ENCODE results near the gene BMERB1.

BMERB1 gene

DNA sequence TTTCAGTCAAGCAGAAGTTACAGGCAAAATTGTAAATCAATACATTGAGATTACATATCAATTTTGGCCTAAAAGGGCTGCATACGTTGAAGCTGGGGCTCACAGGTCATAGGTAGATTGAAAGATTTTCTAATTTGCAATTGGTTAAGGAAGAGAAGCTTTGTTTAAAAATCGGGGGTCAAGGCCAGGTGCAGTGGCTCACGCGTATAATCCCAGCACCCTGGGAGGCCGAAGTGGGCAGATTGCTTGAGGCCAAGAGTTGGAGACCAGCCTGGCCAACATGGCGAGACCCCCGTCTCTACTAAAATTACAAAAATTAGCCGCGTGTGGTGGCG is 140.2 kb downstream of the BMERB1 start:
- H3K4me1 ChIP-seq (ENCODE audit: control insufficient read depth in 5 of 5, insufficient read depth in 5 of 5, low read length in 5 of 5) = peaks cover 6 to 42% (median 36%) of the 10 kb centered on the region in 5 donors
- no peaks in the 10 kb centered on the region for H3K27me3 ChIP-seq (ENCODE audit: control insufficient read depth in 5 of 5, insufficient read depth in 4 of 5, low read length in 5 of 5)
- H3K27ac ChIP-seq (ENCODE audit: low read depth, low read length) = no peak overlapping the region

DNA sequence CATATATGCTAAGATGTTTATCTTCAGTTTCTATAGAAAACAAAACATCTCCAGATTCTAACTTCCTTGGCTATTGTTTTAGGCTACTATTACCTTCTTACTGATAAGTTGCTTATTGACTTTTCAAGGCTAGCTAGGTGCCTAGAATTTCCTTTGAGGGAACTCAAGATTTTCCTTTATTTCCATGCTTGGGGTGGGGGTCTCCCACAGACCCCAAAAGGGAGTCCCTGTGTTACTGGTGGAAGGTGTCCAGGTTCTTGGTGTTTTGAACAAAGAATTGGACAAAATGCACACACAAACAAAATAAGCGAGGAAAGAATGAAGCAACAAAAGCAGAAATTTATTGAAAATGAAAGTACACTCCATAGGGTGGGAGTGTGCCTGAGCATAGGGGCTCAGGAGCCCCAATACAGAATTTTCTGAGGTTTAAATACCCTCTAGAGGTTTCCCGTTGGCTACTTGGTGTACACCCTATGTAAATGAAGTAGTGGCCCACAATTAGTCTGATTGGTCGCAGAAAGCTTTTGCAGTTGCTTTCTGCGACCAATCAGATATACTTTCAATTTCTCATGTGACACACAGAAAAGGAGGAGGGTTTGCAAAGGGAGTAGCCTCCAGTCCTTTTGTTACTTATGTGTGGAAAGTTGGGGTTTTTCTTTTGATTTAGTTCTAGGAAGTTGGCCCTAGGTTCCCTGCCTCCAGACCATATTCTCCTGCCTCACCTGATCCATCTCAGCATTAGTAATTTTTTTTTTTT is 141.1 kb downstream of the BMERB1 start:
- Histone ChIP-seq H3K4me3 (ENCODE audit: low read depth in 1 of 5, low read length in 5 of 5) (no peak overlapping the region), H3K27me3 (ENCODE audit: control insufficient read depth in 5 of 5, insufficient read depth in 4 of 5, low read length in 5 of 5) (no peaks in the 10 kb centered on the region), H3K36me3 (ENCODE audit: control insufficient read depth in 5 of 5, insufficient read depth in 5 of 5, low read length in 5 of 5) (no peaks in the 10 kb centered on the region), H3K9me3 (ENCODE audit: control insufficient read depth in 5 of 5, low read length in 5 of 5) (no peaks in the 10 kb centered on the region), H3K9ac (ENCODE audit: low read length in 5 of 5) (no peak overlapping the region), H3K27ac (ENCODE audit: low read depth, low read length) (no peak overlapping the region), H3K4me1 (ENCODE audit: control insufficient read depth in 5 of 5, insufficient read depth in 5 of 5, low read length in 5 of 5) (peaks cover 6 to 42% (median 36%) of the 10 kb centered on the region in 5 donors)

More for the DNA sequence above, 140.2 kb downstream of the BMERB1 start:
- Histone ChIP-seq H3K36me3 (ENCODE audit: control insufficient read depth in 5 of 5, insufficient read depth in 5 of 5, low read length in 5 of 5) (no peaks in the 10 kb centered on the region), H3K9ac (ENCODE audit: low read length in 5 of 5) (no peak overlapping the region), H3K9me3 (ENCODE audit: control insufficient read depth in 5 of 5, low read length in 5 of 5) (no peaks in the 10 kb centered on the region), H3K4me3 (ENCODE audit: low read depth in 1 of 5, low read length in 5 of 5) (no peak overlapping the region)

DNA sequence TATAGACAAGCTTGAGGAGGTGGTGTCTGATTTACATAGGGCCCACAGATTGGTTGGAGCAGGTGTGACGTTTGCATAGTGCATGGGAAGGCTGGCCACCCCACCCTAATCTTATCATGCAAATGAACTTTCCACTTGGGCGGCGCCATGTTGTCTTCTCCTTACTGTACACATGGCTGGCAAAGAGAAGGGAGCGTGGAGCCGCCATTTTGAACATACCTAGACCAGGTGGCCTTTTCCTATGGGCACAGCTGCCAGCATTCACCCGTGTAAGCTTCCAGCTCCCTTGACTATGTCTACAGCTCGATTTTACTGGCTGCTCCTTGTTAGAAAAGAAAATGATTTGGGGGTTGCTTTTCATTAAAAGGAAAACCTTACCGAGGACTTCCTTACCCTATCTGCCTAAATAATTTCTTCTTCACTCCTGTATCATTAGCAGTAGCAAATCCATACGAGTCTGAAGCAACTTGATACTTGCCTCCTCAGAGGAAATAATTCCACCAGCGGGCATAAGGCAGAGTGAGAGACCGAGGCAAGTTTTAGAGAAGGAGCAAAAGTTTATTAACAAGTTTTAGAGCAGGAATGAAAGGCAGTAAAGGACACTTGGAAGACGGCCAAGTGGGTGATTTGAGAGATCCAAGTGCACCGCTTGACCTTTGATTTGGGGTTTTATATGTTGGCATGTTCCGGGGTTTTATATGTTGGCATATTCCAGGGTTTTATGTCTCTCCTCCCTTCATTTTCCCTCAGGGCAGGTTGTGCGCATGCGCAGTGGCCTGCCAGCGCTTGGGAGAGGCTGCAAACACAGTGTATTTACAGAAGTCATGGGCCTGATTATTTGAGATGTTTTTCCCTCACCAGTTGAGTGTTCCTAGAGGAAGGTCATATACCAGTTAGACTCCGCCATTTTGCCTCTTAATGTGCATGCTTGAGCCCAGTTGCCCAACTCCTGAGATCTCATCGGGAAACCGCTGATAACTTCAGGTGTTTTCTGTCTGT is 142.9 kb downstream of the BMERB1 start:
- H3K4me1 ChIP-seq (ENCODE audit: control insufficient read depth in 5 of 5, insufficient read depth in 5 of 5, low read length in 5 of 5) = peaks cover 6 to 45% (median 30%) of the 10 kb centered on the region in 5 donors
- H3K27ac ChIP-seq (ENCODE audit: low read depth, low read length) = peak overlapping the region; percentile 22
- no peaks in the 10 kb centered on the region for H3K27me3 ChIP-seq (ENCODE audit: control insufficient read depth in 5 of 5, insufficient read depth in 4 of 5, low read length in 5 of 5)
- H3K4me3 ChIP-seq (ENCODE audit: low read depth in 1 of 5, low read length in 5 of 5) = peak overlapping the region in 1 of 5 donors; percentile 13
- H3K9ac ChIP-seq (ENCODE audit: low read length in 5 of 5) = no peak overlapping the region
- peaks cover 0 to 7% (median 3%) of the 10 kb centered on the region in 5 donors for H3K36me3 ChIP-seq (ENCODE audit: control insufficient read depth in 5 of 5, insufficient read depth in 5 of 5, low read length in 5 of 5)
- H3K9me3 ChIP-seq (ENCODE audit: control insufficient read depth in 5 of 5, low read length in 5 of 5) = no peaks in the 10 kb centered on the region

DNA sequence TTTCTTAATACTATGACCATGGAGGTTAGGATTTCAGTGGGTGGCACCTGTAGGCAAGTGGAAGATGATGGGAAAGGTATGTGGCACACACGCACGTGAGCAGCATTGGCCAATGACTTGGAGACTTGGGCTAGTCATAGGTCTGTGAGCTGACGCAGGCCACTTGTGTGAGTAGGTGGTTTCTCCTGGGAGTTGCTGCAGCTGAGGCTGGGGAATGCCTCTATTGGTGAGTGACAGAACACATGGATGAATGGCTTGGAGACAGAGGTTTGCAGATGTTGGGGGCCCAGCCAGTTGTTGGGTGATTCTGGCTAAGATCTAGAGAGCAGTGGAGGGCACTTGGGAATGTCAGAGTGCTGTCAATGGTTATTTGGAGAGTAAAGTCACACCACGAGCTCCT is 144.4 kb downstream of the BMERB1 start:
- Histone ChIP-seq H3K4me1 (ENCODE audit: control insufficient read depth in 5 of 5, insufficient read depth in 5 of 5, low read length in 5 of 5) (peaks cover 3 to 33% (median 19%) of the 10 kb centered on the region in 5 donors), H3K27me3 (ENCODE audit: control insufficient read depth in 5 of 5, insufficient read depth in 4 of 5, low read length in 5 of 5) (no peaks in the 10 kb centered on the region), H3K9ac (ENCODE audit: low read length in 5 of 5) (no peak overlapping the region), H3K9me3 (ENCODE audit: control insufficient read depth in 5 of 5, low read length in 5 of 5) (no peaks in the 10 kb centered on the region), H3K36me3 (ENCODE audit: control insufficient read depth in 5 of 5, insufficient read depth in 5 of 5, low read length in 5 of 5) (peaks cover 2 to 16% (median 7%) of the 10 kb centered on the region in 5 donors), H3K27ac (ENCODE audit: low read depth, low read length) (no peak overlapping the region), H3K4me3 (ENCODE audit: low read depth in 1 of 5, low read length in 5 of 5) (no peak overlapping the region)

DNA sequence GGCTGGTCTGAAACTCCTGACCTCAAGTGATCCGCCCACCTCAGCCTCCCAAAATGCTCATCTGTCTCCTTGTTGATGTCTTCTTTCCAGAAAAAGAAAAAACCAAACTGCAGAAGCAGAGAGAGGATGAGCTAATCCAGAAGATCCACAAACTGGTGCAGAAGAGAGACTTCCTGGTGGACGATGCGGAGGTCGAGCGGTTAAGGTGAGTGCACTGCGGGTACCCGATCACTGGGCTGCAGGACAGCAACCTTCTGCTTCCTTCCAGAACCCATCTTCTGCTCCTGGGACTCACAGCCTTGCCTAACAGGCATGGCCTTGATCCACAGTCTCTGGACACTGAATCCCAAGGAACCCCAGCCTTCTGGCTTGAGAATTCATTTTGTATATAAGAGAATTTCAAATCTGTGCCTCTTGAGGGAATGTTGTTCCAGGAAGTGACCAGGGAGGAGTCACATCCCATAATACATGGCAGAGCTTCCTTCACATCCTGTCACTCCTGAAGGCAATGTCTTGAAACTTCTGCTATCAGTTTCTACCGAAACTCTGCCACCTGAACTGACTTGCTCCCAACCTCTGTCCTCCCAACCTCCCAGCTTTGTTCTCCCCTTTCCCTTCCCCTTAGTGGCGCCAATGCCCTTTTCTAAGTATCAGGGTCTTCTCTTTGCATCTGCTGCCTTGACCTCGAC is 146.9 kb downstream of the BMERB1 start:
- Histone ChIP-seq H3K27ac (ENCODE audit: low read depth, low read length) (no peak overlapping the region), H3K9ac (ENCODE audit: low read length in 5 of 5) (no peak overlapping the region), H3K4me1 (ENCODE audit: control insufficient read depth in 5 of 5, insufficient read depth in 5 of 5, low read length in 5 of 5) (peaks cover 3 to 27% (median 16%) of the 10 kb centered on the region in 5 donors), H3K36me3 (ENCODE audit: control insufficient read depth in 5 of 5, insufficient read depth in 5 of 5, low read length in 5 of 5) (peaks cover 2 to 19% (median 7%) of the 10 kb centered on the region in 5 donors), H3K27me3 (ENCODE audit: control insufficient read depth in 5 of 5, insufficient read depth in 4 of 5, low read length in 5 of 5) (no peaks in the 10 kb centered on the region), H3K9me3 (ENCODE audit: control insufficient read depth in 5 of 5, low read length in 5 of 5) (peaks cover under 1 to 6% (median 5%) of the 10 kb centered on the region in 5 donors), H3K4me3 (ENCODE audit: low read depth in 1 of 5, low read length in 5 of 5) (peak overlapping the region in 2 of 5 donors; percentile 8 to 22)

DNA sequence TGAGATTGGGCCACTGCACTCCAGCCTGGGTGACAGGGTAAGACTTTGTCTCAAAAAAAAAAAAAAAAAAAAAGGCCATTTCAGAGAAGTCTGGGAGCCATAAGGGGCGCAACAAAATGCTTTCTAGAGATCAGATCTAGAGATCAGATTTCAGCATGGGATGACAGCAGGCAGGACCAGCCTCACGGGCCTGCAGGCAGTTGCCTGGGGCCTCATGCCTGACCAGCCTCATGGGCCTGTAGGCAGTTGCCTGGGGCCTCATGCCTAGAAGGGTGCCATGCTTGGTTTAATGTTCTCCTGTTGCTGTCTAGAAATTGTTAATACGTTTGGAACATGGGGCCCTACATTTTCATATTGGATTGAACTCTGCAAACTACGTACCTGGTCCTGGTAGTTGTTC is 149.1 kb downstream of the BMERB1 start:
- Histone ChIP-seq H3K27me3 (ENCODE audit: control insufficient read depth in 5 of 5, insufficient read depth in 4 of 5, low read length in 5 of 5) (no peaks in the 10 kb centered on the region), H3K36me3 (ENCODE audit: control insufficient read depth in 5 of 5, insufficient read depth in 5 of 5, low read length in 5 of 5) (peaks cover 2 to 32% (median 16%) of the 10 kb centered on the region in 5 donors), H3K9me3 (ENCODE audit: control insufficient read depth in 5 of 5, low read length in 5 of 5) (peaks cover 2 to 9% (median 8%) of the 10 kb centered on the region in 5 donors), H3K27ac (ENCODE audit: low read depth, low read length) (no peak overlapping the region), H3K4me1 (ENCODE audit: control insufficient read depth in 5 of 5, insufficient read depth in 5 of 5, low read length in 5 of 5) (peaks cover 0 to 10% (median 0%) of the 10 kb centered on the region in 5 donors), H3K9ac (ENCODE audit: low read length in 5 of 5) (no peak overlapping the region), H3K4me3 (ENCODE audit: low read depth in 1 of 5, low read length in 5 of 5) (no peak overlapping the region)

DNA sequence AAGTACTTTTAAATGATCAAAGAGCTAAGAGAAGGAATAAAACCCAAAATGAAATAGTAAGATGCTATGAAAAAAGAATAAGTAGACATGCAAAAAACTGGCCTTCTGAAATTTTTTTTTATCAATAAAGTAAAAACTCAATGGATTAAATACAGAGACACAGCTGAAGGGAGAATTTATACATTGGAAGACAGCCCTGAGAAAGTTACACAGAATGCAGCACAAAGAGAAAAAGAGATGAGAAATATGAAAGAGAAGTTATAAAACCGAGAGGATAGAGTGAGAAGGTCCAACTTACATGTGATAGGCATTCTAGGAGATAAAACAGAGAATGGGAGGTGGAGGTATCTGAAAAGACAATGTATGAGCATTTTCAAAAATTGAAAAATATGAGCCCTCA is 151.6 kb downstream of the BMERB1 start:
- H3K9ac ChIP-seq (ENCODE audit: low read length in 5 of 5) = no peak overlapping the region
- no peaks in the 10 kb centered on the region for H3K27me3 ChIP-seq (ENCODE audit: control insufficient read depth in 5 of 5, insufficient read depth in 4 of 5, low read length in 5 of 5)
- no peak overlapping the region for H3K27ac ChIP-seq (ENCODE audit: low read depth, low read length)
- H3K9me3 ChIP-seq (ENCODE audit: control insufficient read depth in 5 of 5, low read length in 5 of 5) = peaks cover 2 to 9% (median 8%) of the 10 kb centered on the region in 5 donors
- H3K4me1 ChIP-seq (ENCODE audit: control insufficient read depth in 5 of 5, insufficient read depth in 5 of 5, low read length in 5 of 5) = peaks cover 1 to 17% (median 9%) of the 10 kb centered on the region in 5 donors
- no peak overlapping the region for H3K4me3 ChIP-seq (ENCODE audit: low read depth in 1 of 5, low read length in 5 of 5)
- peaks cover 2 to 39% (median 19%) of the 10 kb centered on the region in 5 donors for H3K36me3 ChIP-seq (ENCODE audit: control insufficient read depth in 5 of 5, insufficient read depth in 5 of 5, low read length in 5 of 5)

DNA sequence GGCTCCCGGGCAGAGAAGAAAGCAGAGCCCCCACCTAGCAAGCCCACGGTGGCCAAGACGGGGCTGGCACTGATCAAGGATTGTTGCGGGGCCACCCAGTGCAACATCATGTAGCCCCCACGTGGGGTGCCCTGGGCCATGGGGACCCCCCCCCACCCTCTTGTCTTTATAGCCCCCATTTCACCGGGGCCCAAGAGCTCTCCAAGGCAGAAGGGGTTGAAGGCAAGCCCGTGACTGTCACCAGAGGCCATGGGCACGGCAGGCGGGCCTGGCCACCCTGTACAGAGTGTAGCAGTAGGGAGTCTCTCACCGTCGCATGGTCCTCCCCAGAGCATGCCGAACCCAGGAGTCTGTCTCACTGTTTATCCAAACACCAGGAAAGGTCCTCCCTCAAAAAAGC is 152.3 kb downstream of the BMERB1 start:
- H3K4me1 ChIP-seq (ENCODE audit: control insufficient read depth in 5 of 5, insufficient read depth in 5 of 5, low read length in 5 of 5) = peaks cover 1 to 14% (median 6%) of the 10 kb centered on the region in 5 donors
- H3K27me3 ChIP-seq (ENCODE audit: control insufficient read depth in 5 of 5, insufficient read depth in 4 of 5, low read length in 5 of 5) = no peaks in the 10 kb centered on the region
- H3K27ac ChIP-seq (ENCODE audit: low read depth, low read length) = no peak overlapping the region
- H3K4me3 ChIP-seq (ENCODE audit: low read depth in 1 of 5, low read length in 5 of 5) = no peak overlapping the region
- H3K9me3 ChIP-seq (ENCODE audit: control insufficient read depth in 5 of 5, low read length in 5 of 5) = peaks cover 2 to 9% (median 8%) of the 10 kb centered on the region in 5 donors
- H3K36me3 ChIP-seq (ENCODE audit: control insufficient read depth in 5 of 5, insufficient read depth in 5 of 5, low read length in 5 of 5) = peaks cover 1 to 33% (median 19%) of the 10 kb centered on the region in 5 donors
- no peak overlapping the region for H3K9ac ChIP-seq (ENCODE audit: low read length in 5 of 5)

DNA sequence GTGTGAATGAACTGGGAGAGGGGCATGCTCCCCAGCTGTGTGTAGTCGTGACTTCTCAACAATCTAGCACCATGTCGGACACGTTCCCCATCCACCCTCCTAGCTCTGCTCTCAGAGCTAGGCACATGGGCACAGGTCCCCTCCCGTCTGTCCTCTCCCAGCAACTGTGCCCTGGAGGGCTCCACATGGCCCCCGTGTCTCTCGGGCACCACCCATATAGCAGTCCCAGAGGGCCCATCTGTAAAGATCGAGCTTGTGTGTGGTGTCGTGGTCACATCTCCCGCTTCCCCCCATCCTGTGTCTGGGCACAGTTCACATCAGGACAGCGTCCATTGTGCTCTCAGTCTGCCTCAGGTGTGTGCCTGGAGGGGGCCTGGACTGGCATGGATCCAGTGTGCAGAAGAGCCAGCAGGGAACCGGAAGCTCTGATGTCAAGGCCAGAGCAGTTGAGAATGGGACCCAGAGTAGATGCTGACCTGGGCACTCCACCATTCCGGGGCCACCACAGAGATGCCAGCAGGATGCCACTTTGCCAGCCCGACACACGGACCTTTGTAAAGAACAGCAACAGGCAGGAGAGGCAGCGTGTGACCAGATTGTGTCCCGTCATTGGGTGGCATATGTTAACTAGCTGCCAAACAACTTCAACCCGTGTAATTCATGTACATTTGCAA is 152.9 kb downstream of the BMERB1 start:
- H3K9me3 ChIP-seq (ENCODE audit: control insufficient read depth in 5 of 5, low read length in 5 of 5) = peaks cover 2 to 9% (median 8%) of the 10 kb centered on the region in 5 donors
- no peak overlapping the region for H3K4me3 ChIP-seq (ENCODE audit: low read depth in 1 of 5, low read length in 5 of 5)
- no peak overlapping the region for H3K27ac ChIP-seq (ENCODE audit: low read depth, low read length)
- H3K27me3 ChIP-seq (ENCODE audit: control insufficient read depth in 5 of 5, insufficient read depth in 4 of 5, low read length in 5 of 5) = no peaks in the 10 kb centered on the region
- peaks cover 1 to 14% (median 7%) of the 10 kb centered on the region in 5 donors for H3K4me1 ChIP-seq (ENCODE audit: control insufficient read depth in 5 of 5, insufficient read depth in 5 of 5, low read length in 5 of 5)
- peaks cover 0 to 32% (median 19%) of the 10 kb centered on the region in 5 donors for H3K36me3 ChIP-seq (ENCODE audit: control insufficient read depth in 5 of 5, insufficient read depth in 5 of 5, low read length in 5 of 5)
- no peak overlapping the region for H3K9ac ChIP-seq (ENCODE audit: low read length in 5 of 5)

All from subcutaneous abdominal adipose tissue (tissue), 5 donors.